Ascending aorta (tissue), 2 donors: ENCODE results near the gene COL6A6. TPM values are rescaled to one million over a fixed set of nuclear protein-coding genes. Genes with fewer than 3 reads are reported as not detected.

Source experiments
- DNase-seq, 2 donors: peaks; one replicate each; pipeline ENCODE4 v3.0.0-alpha.2; 2019; ENCODE audit warnings: low spot score in 2 of 2
- H3K27ac ChIP-seq, 2 donors: fragments of 200-600 bp; sonication (generic); one replicate each; pipeline ENCODE4 v1.5.1; 2016 to 2017; ENCODE audit warnings: mild to moderate bottlenecking in 1 of 2
- H3K27me3 ChIP-seq: fragments of 200-600 bp; sonication (generic); one replicate; pipeline ENCODE4 v1.5.1; 2017
- H3K36me3 ChIP-seq, 2 donors: fragments of 200-600 bp; sonication (generic); one replicate each; pipeline ENCODE4 v1.5.1; 2016
- H3K4me1 ChIP-seq, 2 donors: fragments of 200-600 bp; sonication (generic); one replicate each; pipeline ENCODE4 v1.5.1; 2016 to 2017; ENCODE audit warnings: mild to moderate bottlenecking in 1 of 2
- H3K4me3 ChIP-seq, 2 donors: fragments of 200-600 bp; sonication (generic); one replicate each; pipeline ENCODE4 v1.5.1; 2016 to 2017; ENCODE audit warnings: mild to moderate bottlenecking in 1 of 2
- H3K9me3 ChIP-seq, 2 donors: fragments of 200-600 bp; sonication (generic); one replicate each; pipeline ENCODE4 v1.5.1; 2016
- intact Hi-C: fragments of 100-400 bp; cut with DNase I; formaldehyde crosslinking; loops from one replicate; pipeline ENCODE4 v1.15.1; 2023
- total RNA-seq: library from RNA; depleted of rRNA; stranded (reverse); fragments of >200 nt; gene quantifications from one replicate; pipeline ENCODE4 v1.1.0, GENCODE V29; 2016
- TF ChIP-seq, protein P1 (sequence below), 3 experiments: fragments of 200-600 bp in 2 of 3; fragments of 450-650 bp in 1 of 3; sonication (generic) in 2 of 3; IDR thresholded peaks; one replicate each; pipeline ENCODE4 v1.5.1; 2016 to 2019; ENCODE audit warnings: antibody characterized with exemption in 3 of 3, mild to moderate bottlenecking in 1 of 3, moderate library complexity in 1 of 3

Gene COL6A6
- total RNA-seq, 1 donor from 2014 or later, result not detected

- Histone ChIP-seq H3K27ac (no peak overlapping the region), H3K9me3 (no peaks in the 10 kb centered on the region), H3K4me1 (no peaks in the 10 kb centered on the region), H3K36me3 (no peaks in the 10 kb centered on the region), H3K4me3 (no peak overlapping the region), H3K27me3 (no peaks in the 10 kb centered on the region)
- TF ChIP-seq, protein P1, sequence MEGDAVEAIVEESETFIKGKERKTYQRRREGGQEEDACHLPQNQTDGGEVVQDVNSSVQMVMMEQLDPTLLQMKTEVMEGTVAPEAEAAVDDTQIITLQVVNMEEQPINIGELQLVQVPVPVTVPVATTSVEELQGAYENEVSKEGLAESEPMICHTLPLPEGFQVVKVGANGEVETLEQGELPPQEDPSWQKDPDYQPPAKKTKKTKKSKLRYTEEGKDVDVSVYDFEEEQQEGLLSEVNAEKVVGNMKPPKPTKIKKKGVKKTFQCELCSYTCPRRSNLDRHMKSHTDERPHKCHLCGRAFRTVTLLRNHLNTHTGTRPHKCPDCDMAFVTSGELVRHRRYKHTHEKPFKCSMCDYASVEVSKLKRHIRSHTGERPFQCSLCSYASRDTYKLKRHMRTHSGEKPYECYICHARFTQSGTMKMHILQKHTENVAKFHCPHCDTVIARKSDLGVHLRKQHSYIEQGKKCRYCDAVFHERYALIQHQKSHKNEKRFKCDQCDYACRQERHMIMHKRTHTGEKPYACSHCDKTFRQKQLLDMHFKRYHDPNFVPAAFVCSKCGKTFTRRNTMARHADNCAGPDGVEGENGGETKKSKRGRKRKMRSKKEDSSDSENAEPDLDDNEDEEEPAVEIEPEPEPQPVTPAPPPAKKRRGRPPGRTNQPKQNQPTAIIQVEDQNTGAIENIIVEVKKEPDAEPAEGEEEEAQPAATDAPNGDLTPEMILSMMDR (IDR thresholded peaks at IDR 0.05), result no peak
- intact Hi-C loops, result no loop called here
- no peak for DNase-seq
These were observed 5.4 kb downstream of the COL6A6 start for GRCh38 chr3:130522399-130522798.

- H3K27me3 ChIP-seq, result no peaks in the 10 kb centered on the region
- TF ChIP-seq, protein P1 (IDR thresholded peaks at IDR 0.05), result no peak
- H3K4me3 ChIP-seq, result no peak overlapping the region
- intact Hi-C loops, result no loop called here
- no peak overlapping the region for H3K27ac ChIP-seq
- H3K9me3 ChIP-seq, result no peaks in the 10 kb centered on the region
- H3K36me3 ChIP-seq, result no peaks in the 10 kb centered on the region
- no peak for DNase-seq
- no peaks in the 10 kb centered on the region for H3K4me1 ChIP-seq
These were observed 10.4 kb downstream of the COL6A6 start for GRCh38 chr3:130527426-130527825.

DNA sequence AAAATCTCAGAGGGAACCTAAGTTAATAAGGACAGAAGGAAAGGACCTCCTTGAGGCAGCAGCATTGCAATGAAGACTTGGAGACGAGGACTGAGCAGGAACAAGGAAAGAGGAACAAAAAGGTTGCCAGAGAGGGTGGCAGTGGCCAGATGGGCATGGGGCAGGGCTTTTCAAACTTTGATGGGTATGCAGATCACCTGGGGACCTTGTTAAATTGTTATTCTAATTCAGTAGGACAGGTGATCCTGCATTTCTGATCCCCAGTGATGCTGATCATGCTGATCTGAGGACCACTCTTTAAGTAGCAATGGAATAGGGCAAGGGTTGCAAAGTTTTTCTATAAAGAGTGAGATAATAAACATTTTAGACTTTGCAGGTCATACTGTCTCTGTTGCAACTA is 11.1 kb downstream of the COL6A6 start:
- H3K27me3 ChIP-seq, result no peaks in the 10 kb centered on the region
- H3K4me1 ChIP-seq, result no peaks in the 10 kb centered on the region
- intact Hi-C loops, result no loop called here
- no peak overlapping the region for H3K27ac ChIP-seq
- no peak for DNase-seq
- H3K4me3 ChIP-seq, result no peak overlapping the region
- no peaks in the 10 kb centered on the region for H3K9me3 ChIP-seq
- TF ChIP-seq, protein P1 (IDR thresholded peaks at IDR 0.05), result no peak
- H3K36me3 ChIP-seq, result no peaks in the 10 kb centered on the region

GRCh38 chr3:130529486-130530215 is 12.7 kb downstream of the COL6A6 start:
- DNase-seq, result no peak
- Histone ChIP-seq H3K9me3 (no peaks in the 10 kb centered on the region), H3K4me1 (no peaks in the 10 kb centered on the region), H3K27ac (no peak overlapping the region), H3K36me3 (no peaks in the 10 kb centered on the region), H3K4me3 (no peak overlapping the region), H3K27me3 (no peaks in the 10 kb centered on the region)
- intact Hi-C loops, result no loop called here
- TF ChIP-seq, protein P1 (IDR thresholded peaks at IDR 0.05), result no peak

- DNase-seq, result no peak
- Histone ChIP-seq H3K4me1 (no peaks in the 10 kb centered on the region), H3K4me3 (no peak overlapping the region), H3K27ac (no peak overlapping the region), H3K36me3 (no peaks in the 10 kb centered on the region), H3K27me3 (no peaks in the 10 kb centered on the region), H3K9me3 (no peaks in the 10 kb centered on the region)
- intact Hi-C loops, result no loop called here
- TF ChIP-seq, protein P1 (IDR thresholded peaks at IDR 0.05), result no peak
These were observed 16.3 kb downstream of the COL6A6 start for GRCh38 chr3:130533247-130533646.
